ENCODE measurements around the gene LCE2D.

DNA sequence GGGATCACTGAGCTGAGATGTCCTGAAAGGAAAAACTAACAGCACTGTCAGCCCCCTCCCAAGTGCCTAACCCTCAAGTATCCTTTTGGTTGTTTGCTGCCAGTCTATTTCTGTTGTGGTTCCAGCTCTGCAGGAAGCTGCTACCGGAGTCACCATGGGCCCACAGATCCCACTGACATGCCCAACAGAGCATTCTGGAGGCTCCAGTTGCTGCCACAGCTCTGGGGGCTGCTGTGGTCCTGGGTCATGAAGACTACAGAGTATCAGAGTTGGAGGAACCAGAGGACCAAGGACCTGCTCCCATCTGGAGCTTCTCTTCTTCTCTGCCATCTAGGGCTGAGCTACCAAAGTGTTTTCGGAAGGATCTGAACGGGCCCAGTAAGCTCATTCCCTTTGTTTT, 41.2 kb upstream of the LCE2D start:
- TF ChIP-seq, protein P1, sequence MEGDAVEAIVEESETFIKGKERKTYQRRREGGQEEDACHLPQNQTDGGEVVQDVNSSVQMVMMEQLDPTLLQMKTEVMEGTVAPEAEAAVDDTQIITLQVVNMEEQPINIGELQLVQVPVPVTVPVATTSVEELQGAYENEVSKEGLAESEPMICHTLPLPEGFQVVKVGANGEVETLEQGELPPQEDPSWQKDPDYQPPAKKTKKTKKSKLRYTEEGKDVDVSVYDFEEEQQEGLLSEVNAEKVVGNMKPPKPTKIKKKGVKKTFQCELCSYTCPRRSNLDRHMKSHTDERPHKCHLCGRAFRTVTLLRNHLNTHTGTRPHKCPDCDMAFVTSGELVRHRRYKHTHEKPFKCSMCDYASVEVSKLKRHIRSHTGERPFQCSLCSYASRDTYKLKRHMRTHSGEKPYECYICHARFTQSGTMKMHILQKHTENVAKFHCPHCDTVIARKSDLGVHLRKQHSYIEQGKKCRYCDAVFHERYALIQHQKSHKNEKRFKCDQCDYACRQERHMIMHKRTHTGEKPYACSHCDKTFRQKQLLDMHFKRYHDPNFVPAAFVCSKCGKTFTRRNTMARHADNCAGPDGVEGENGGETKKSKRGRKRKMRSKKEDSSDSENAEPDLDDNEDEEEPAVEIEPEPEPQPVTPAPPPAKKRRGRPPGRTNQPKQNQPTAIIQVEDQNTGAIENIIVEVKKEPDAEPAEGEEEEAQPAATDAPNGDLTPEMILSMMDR (IDR thresholded peaks at IDR 0.05 in 4 of 5, conservative IDR thresholded peaks at IDR 0.05 in 1 of 5) = no peak
- TF ChIP-seq POLR2A (IDR thresholded peaks at IDR 0.05) = no peak
